Measurements from ENCODE around the gene UBE2R2.
A peak's percentile ranks its signal among the peaks of the same experiment; 100 is the strongest.
"Not testable (repeated sequence)": the region's sequence is repeated elsewhere in the genome, so short reads cannot be mapped to it uniquely, and the experiment has no call there.

UBE2R2 gene

GRCh38 chr9:33809506-33809905, 7.5 kb upstream of the UBE2R2 start:
- DNase-seq (ENCODE audit: insufficient read length) (no peak), FAIRE-seq (no peak)
- no peak for TF ChIP-seq POLR2A (IDR thresholded peaks at IDR 0.05; ENCODE audit: low read depth, low read length)
- TF ChIP-seq TAF1 (IDR thresholded peaks at IDR 0.05; ENCODE audit: borderline replicate concordance, low read depth, low read length), result no peak
- TF ChIP-seq POLR2AphosphoS5 (IDR thresholded peaks at IDR 0.05; ENCODE audit: low read depth, low read length), result no peak

- DNase-seq (ENCODE audit: insufficient read length), result no peak
- TF ChIP-seq POLR2AphosphoS5 (IDR thresholded peaks at IDR 0.05; ENCODE audit: low read depth, low read length), result no peak
- no peak for TF ChIP-seq TAF1 (IDR thresholded peaks at IDR 0.05; ENCODE audit: borderline replicate concordance, low read depth, low read length)
- no peak for TF ChIP-seq POLR2A (IDR thresholded peaks at IDR 0.05; ENCODE audit: low read depth, low read length)
- no peak for FAIRE-seq
Measured at GRCh38 chr9:33813712-33814641, 3.0 kb upstream of the UBE2R2 start.

GRCh38 chr9:33815781-33816180, 1.2 kb upstream of the UBE2R2 start:
- TF ChIP-seq POLR2AphosphoS5 (IDR thresholded peaks at IDR 0.05; ENCODE audit: low read depth, low read length) (no peak), TAF1 (IDR thresholded peaks at IDR 0.05; ENCODE audit: borderline replicate concordance, low read depth, low read length) (no peak), POLR2A (IDR thresholded peaks at IDR 0.05; ENCODE audit: low read depth, low read length) (no peak)
- no peak for DNase-seq (ENCODE audit: insufficient read length)
- no peak for FAIRE-seq

- TF ChIP-seq POLR2AphosphoS5 (IDR thresholded peaks at IDR 0.05; ENCODE audit: low read depth, low read length) (no peak), POLR2A (IDR thresholded peaks at IDR 0.05; ENCODE audit: low read depth, low read length) (peak; percentile 44), TAF1 (IDR thresholded peaks at IDR 0.05; ENCODE audit: borderline replicate concordance, low read depth, low read length) (0 out of 2 replicates have a peak, but pooled peaks have one; percentile 27)
- peak; percentile 49 for DNase-seq (ENCODE audit: insufficient read length)
- peak; percentile 48 for FAIRE-seq
Measured at GRCh38 chr9:33817327-33818166, 587 bp downstream of the UBE2R2 start.

GRCh38 chr9:33818167-33818846, 1.3 kb downstream of the UBE2R2 start:
- FAIRE-seq (no peak), DNase-seq (ENCODE audit: insufficient read length) (peak; percentile 16)
- 0 out of 2 replicates have a peak, but pooled peaks have one; percentile 11 for TF ChIP-seq POLR2A (IDR thresholded peaks at IDR 0.05; ENCODE audit: low read depth, low read length)
- 0 out of 2 replicates have a peak, but pooled peaks have one; percentile 20 for TF ChIP-seq TAF1 (IDR thresholded peaks at IDR 0.05; ENCODE audit: borderline replicate concordance, low read depth, low read length)
- no peak for TF ChIP-seq POLR2AphosphoS5 (IDR thresholded peaks at IDR 0.05; ENCODE audit: low read depth, low read length)

- FAIRE-seq, result no peak
- no peak for DNase-seq (ENCODE audit: insufficient read length)
- no peak for TF ChIP-seq TAF1 (IDR thresholded peaks at IDR 0.05; ENCODE audit: borderline replicate concordance, low read depth, low read length)
- no peak for TF ChIP-seq POLR2A (IDR thresholded peaks at IDR 0.05; ENCODE audit: low read depth, low read length)
- no peak for TF ChIP-seq POLR2AphosphoS5 (IDR thresholded peaks at IDR 0.05; ENCODE audit: low read depth, low read length)
Measured at GRCh38 chr9:33818847-33819500, 2.0 kb downstream of the UBE2R2 start.

GRCh38 chr9:33820231-33820745, 3.3 kb downstream of the UBE2R2 start:
- TF ChIP-seq TAF1 (IDR thresholded peaks at IDR 0.05; ENCODE audit: borderline replicate concordance, low read depth, low read length) (no peak), POLR2A (IDR thresholded peaks at IDR 0.05; ENCODE audit: low read depth, low read length) (no peak), POLR2AphosphoS5 (IDR thresholded peaks at IDR 0.05; ENCODE audit: low read depth, low read length) (no peak)
- DNase-seq (ENCODE audit: insufficient read length), result no peak
- no peak for FAIRE-seq

GRCh38 chr9:33823801-33824200, 6.8 kb downstream of the UBE2R2 start:
- TF ChIP-seq TAF1 (IDR thresholded peaks at IDR 0.05; ENCODE audit: borderline replicate concordance, low read depth, low read length), result no peak
- TF ChIP-seq POLR2AphosphoS5 (IDR thresholded peaks at IDR 0.05; ENCODE audit: low read depth, low read length), result no peak
- TF ChIP-seq POLR2A (IDR thresholded peaks at IDR 0.05; ENCODE audit: low read depth, low read length), result no peak
- FAIRE-seq, result no peak
- DNase-seq (ENCODE audit: insufficient read length), result peak; percentile 19

- DNase-seq (ENCODE audit: insufficient read length); FAIRE-seq: not testable (repeated sequence)
Measured at GRCh38 chr9:33827285-33827684, 10.3 kb downstream of the UBE2R2 start.

GRCh38 chr9:33829641-33830230, 12.8 kb downstream of the UBE2R2 start:
- not testable (repeated sequence) for FAIRE-seq; DNase-seq (ENCODE audit: insufficient read length)
